ENCODE results near the gene TRMT11.
A peak's percentile ranks its signal among the peaks of the same experiment; 100 is the strongest.
"Not testable (repeated sequence)": the region's sequence is repeated elsewhere in the genome, so short reads cannot be mapped to it uniquely, and the experiment has no call there.

Gene TRMT11

DNA sequence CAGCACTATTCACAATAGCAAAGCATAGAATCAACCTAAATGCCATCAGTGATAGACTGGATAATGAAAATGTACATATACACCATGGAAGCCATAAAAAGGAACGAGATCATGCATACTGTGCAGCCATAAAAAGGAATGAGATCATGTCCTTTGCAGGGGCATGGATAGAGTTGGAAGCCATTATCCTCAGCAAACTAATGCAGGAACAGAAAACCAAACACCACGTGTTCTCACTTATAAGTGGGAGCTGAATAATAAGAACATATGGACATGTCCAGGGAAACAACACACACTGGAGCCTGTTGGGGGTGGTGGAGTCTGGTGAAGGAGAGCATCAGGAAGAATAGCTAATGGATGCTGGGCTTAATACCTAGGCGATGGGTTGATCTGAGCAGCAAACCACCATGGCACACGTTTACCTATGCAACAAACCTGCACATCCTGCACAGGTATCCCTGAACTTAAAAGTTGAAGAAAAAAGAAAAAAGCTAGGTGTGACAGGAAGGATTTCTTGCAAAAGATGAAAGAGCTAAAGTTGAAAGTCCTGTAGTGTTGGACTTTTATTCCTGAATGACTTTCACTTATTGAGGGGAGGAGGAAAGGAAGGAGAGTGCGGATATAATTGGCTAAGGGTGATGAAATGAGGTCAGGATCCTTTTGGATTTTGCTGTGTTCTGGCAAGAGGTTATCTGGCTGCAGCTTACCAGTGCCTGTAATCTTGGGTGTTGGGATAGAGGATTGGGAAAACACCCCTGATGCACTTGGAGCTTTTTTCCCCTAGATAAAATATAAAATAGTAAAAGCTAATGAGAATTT, 8.5 kb downstream of the TRMT11 start:
- DNase-seq (ENCODE audit: low read depth in 3 of 3) = no peak

DNA sequence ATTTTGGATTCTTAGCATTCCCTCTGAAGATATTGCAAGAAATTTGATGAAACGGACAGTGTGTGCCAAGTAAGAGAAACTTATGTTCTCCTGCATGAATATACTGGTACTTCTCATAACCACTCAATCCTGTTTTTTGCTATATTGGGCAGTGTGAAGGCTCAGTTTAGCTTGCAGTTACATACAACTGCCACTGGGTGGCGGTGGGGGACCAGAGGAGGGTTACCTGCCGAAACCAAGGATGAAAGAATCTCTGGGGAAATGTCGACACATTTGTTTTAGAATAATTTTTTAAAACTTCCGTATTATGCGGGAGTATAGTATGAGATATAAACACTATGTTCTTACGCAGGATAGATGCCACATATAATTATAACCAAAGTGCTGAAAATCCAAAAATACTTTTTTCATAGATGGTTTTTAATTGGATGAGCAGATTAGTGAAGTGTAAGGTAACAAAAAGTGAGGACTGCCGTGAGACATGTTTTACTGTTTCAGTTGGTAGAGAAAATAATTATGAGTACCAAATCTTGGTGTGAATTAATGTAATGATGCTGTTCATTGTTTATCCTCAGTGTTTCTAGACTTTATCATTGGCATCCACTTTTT, 9.7 kb downstream of the TRMT11 start:
- peak; percentile 34 to 56 (median 43) for DNase-seq (ENCODE audit: low read depth in 3 of 3)

DNA sequence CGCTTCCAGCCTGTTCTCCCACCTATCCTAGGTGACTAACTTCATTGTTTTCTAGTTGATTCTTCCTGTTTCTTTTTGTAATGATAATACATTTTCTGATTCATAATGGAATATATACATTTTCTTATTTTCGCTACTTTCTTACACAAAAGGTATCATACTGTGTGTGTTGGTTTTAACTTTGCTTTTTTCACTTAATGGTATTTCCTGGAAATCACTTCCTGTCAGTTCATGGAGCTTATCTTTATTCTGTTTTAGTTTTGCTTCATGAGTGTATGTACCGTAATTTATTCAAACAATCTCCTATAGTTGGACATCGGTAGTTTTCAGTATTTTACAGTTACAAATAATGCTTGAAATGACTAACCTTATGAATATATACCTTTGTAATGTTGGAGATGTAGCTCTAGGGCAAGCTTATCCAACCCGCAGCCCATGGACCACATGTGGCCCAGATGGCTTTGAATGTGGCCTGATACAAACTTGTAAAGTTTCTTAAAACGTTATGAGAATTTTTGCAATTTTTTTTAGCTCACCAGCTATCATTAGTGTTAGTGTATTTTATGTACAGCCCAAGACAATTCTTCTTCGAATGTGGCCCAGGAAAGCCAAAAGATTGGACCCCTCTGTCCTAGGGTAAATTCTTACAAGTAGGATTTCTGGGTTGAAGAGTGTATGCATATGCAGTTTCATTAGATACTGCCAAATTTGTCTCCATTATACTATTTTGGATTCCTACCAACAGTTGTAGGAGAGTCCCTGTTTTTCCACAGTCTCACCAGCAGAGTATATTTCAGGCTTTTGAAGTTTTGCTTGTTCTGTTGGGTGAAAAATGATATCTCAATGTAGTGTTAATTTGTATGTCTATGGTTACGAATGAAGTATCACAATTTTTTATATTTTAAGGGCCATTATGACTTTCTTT, 16.7 kb downstream of the TRMT11 start:
- no peak for DNase-seq (ENCODE audit: low read depth in 3 of 3)

- DNase-seq (ENCODE audit: low read depth in 3 of 3) = no peak
These were observed 21.5 kb downstream of the TRMT11 start for GRCh38 chr6:126007800-126008199.

DNA sequence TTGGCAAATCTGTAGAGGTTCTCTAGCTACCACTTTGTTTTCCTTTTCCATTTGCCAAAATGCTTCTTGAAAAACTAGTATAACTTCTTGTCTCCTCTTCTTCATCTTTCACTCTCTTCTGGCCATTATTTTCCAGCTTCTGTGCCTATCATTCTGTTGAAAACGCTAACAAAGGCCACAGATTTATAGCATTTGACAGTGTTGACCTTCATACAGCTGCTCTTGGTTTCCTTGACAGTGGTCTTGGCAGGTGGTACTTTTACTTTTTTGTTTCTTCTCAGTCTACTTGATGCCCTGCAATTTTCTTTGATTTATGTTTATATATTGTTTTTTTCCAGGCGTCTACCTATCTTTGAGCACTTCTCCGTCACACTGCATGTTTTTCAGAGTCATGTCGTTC, 23.7 kb downstream of the TRMT11 start:
- no peak for DNase-seq (ENCODE audit: low read depth in 3 of 3)

DNA sequence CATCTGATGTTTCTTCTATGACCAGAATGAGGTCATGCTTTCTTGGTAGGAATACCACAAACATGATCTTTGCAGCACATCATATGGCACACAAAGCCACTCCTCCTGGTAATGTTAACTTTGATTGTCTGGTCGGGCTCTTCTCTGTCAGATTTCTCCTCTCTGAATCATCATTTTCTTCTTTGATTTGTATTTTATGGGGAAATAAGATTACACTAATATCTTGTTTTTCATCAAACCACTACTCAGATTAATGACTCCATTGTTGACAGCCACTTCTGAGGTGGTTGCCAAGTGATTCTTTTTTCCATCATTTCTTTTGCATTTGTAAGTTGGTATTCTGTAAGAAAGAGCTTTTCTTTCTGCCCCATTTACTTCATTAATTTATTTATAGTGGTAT, 29.5 kb downstream of the TRMT11 start:
- DNase-seq (ENCODE audit: low read depth in 3 of 3) = no peak

DNA sequence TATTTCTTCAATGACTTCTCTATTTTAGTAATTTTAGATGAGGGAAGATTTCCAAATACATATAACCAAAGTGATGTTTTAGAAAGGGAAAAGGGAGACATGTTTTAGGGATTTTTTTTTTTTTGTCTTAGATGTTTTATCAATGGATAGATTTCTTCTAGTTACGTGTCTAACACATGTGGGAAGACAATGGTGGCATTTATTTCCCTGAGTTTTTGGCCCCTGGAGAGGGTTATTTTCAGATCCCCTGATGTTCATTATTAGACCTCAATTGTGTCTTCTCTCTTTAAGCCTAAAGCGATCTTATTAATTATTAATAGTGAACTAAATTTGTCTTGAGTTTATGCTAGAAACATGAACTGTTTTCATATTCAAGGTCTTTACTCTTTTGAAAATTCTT, 30.3 kb downstream of the TRMT11 start:
- no peak for DNase-seq (ENCODE audit: low read depth in 3 of 3)

- DNase-seq (ENCODE audit: low read depth in 3 of 3) = no peak
These were observed 31.3 kb downstream of the TRMT11 start for GRCh38 chr6:126017668-126018067.

GRCh38 chr6:126020305-126021050, 34.1 kb downstream of the TRMT11 start:
- DNase-seq (ENCODE audit: low read depth in 3 of 3) = no peak

DNA sequence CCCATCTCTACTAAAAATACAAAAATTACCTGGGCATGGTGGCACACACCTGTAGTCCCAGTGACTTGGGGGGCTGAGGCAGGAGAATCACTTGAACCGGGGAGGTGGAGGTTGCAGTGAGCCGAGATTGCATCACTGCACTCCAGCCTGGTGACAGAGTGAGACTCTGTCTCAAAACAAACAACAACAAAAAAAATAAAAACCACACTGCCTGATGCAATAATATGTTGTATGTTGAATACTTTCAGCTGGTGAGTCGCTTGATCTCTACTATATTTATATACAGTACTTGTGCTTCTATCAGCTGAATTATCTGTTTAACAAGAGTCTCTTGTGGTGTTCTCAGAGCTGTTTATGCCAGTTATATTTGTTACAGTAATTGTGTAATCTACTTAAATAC, 37.1 kb downstream of the TRMT11 start:
- not testable (repeated sequence) for DNase-seq (ENCODE audit: low read depth in 3 of 3)

GRCh38 chr6:126026001-126026400, 39.7 kb downstream of the TRMT11 start:
- DNase-seq (ENCODE audit: low read depth in 3 of 3) = no peak

- no peak for DNase-seq (ENCODE audit: low read depth in 3 of 3)
These were observed 41.3 kb downstream of the TRMT11 start for GRCh38 chr6:126027601-126028000.

DNA sequence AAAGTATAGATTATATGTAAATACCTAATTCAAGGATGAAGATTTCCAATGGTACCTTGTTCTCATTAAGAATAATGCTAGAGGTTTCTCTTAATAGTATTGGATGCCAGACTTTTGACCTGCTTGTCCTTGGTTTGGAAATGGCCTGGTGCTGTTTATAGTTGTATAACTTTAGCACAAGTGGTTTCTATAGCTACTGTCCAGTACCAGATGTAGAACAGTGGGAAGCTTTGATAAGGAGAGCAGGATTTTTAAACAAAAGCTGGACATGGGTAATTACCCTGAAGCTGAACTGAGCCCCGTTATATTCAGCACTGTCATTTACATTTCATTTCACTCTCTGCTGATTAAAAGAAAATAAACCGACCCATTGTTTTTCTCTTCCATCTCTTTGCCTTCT, 43.7 kb downstream of the TRMT11 start:
- no peak for DNase-seq (ENCODE audit: low read depth in 3 of 3)

DNA sequence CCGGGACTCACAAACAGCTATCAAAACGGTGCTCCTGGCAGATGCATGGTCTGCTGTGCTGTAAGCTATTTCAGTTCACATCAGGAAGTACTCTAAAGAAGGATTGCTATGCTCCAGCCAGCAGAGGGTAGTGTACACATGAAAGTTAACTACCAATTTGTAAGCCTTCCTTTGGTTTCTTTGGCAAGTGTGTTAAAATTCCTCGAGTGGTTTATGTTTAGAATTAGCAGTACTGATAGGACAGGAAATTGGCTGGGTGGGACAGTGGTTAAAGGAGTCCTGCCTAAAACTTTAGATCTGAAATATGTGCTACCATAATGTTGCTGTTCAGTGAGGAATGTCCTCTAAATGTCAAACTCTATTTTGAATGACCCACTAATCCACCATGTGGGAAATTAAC, 47.4 kb downstream of the TRMT11 start:
- DNase-seq (ENCODE audit: low read depth in 3 of 3) = no peak

DNA sequence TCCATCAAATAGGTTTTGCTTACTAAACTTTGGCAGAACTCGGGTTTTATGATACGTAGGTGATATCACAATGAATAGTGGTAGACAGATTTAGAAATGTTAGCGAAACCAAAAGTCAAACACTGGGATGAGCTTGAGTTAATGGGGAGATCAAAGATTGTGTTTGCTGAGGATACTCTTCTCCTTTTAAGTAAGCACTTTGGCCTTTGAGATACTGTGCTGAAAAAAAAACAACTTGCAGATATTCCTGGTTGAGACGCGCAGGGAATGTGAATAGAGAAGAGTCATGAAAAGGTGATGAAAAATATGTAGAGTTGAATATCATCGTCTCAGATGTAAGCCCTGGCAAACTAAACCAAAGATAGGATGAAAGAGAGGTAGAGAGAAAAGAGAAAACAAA, 48.3 kb downstream of the TRMT11 start:
- no peak for DNase-seq (ENCODE audit: low read depth in 3 of 3)

DNA sequence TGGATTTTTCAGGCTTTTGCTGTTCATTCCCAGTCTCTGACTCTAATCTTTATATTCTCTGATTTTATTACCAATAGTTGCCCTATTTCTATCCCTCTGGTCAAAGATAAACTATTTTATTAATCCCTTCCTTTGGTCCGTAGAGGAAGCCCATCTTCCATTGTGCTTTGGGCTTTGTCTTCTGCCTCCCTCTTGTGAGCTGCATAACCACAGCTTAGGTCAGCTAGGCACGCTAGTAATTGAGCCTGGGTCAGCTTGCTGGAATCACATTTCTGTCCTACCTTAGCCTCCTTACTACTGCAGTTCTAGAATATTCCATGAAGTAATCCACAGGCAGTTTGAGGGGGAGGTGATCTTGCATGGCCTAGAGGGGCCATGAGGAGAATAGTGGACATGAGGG, 49.4 kb downstream of the TRMT11 start:
- no peak for DNase-seq (ENCODE audit: low read depth in 3 of 3)

GRCh38 chr6:126038234-126038633, 51.9 kb downstream of the TRMT11 start:
- no peak for DNase-seq (ENCODE audit: low read depth in 3 of 3)

GRCh38 chr6:126039284-126039683, 52.9 kb downstream of the TRMT11 start:
- DNase-seq (ENCODE audit: low read depth in 3 of 3) = no peak

DNA sequence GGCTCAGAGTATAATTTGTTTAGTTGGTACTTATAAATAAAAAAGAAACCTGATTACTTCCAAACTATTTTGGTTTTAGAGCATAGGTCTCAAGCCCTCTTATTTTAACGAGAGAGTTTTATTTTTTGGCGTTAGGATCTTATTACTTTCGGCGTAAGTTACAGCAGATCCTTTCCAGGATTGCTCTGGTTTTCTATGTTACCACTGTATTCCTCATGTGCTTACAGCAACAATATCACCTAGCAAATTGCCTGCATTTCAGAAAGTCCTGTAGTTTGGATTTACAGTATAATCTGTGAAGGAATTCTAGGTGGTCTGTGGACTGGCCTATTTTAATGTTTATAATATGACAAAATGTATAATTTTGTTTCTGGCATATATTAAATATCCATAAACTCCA, 54.1 kb downstream of the TRMT11 start:
- no peak for DNase-seq (ENCODE audit: low read depth in 3 of 3)

DNA sequence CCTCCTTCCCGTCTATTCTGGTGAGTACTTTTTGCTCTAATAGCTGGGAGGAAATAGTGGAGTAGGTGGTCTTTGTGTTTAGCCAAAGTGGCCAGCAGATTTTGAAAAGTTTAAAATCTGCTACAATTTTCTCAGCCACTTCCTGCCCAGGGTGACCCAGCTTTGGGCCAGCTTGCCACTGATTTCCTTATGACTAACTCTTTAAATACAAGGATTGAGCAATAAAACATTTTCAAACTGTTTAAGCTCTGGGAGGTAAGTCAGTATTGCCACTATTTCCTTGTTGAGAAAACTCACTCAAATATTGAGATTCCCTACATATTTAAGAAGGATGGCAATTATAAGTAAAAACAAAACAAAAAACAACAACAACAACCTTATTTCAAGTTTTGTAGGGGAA, 54.5 kb downstream of the TRMT11 start:
- DNase-seq (ENCODE audit: low read depth in 3 of 3) = no peak

GRCh38 chr6:126041516-126041915, 55.2 kb downstream of the TRMT11 start:
- no peak for DNase-seq (ENCODE audit: low read depth in 3 of 3)

GRCh38 chr6:126042001-126042419, 55.7 kb downstream of the TRMT11 start:
- no peak for DNase-seq (ENCODE audit: low read depth in 3 of 3)

Measured in stimulated activated CD4-positive, alpha-beta T cell treated with anti-CD3 and anti-CD28 coated beads, TNF-alpha, amount 100 ng/mL, for 24 hours (primary cell).